ENCODE data around the gene RFLNA.

Gene RFLNA

DNA sequence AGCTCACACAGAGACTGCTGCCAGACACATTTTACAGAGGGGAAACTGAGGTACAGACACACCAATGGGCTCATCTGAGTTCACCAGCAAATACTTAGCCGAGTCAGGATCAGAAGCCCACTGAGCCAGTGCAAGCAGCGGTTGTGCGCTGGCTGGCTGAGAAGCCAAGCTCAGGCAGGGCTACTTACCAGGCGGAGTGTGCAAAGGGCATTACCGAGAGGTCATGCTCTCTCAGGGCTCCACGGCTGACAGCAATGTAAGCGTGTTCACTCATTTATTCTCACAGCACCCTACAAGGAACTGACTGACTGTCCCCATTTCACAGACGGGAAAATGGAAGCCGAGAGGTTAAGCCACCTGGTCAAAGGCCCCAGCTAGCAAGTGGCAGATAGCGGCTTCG lies 63.7 kb downstream of the RFLNA start:
- DNase-seq (ENCODE audit: low read depth in 3 of 3), result no peak

DNA sequence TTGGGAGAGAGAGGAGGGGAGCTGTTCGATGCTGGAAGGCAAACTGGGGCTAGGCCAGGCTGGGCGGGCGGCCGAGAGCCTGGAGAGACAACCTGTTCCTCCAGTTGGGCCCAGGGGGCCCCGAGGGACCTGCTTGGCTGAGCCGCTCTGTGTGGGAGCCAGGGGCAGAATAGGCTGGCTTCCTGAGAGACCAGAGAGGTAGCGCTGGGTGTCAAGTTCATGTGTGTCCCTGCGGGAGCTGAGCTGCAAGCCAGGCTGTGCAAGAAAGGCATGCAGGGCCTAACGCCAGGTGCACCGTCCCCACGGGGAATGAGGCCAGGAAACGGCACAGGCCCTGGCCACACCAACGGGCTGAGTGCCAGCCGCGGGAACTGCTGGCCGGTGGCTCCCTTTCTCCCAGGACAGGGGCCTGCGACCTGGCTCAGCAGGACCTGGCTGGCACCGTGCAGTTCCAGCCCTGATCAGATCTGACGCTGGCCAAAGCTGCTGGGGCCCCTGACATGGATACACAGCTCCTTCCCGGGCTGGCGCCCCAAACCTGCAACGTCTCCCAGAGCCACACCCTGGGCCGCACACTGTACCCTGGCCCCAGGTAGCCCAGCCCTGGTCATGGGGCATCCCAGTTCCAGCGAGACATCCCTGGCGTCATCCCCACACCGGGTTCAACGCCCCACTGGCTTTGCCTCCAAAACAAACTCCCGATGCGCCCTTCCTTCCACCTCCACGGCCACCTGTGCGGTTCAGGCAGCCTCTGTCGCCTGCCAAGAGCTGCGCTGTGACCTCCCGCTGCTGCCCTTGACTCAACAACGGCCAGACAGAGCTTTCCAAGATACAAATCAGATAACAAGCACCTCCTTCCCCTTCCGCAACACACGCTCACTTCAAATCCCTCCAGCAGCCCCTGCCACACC lies 65.0 kb downstream of the RFLNA start:
- no peak for DNase-seq (ENCODE audit: low read depth in 3 of 3)

DNA sequence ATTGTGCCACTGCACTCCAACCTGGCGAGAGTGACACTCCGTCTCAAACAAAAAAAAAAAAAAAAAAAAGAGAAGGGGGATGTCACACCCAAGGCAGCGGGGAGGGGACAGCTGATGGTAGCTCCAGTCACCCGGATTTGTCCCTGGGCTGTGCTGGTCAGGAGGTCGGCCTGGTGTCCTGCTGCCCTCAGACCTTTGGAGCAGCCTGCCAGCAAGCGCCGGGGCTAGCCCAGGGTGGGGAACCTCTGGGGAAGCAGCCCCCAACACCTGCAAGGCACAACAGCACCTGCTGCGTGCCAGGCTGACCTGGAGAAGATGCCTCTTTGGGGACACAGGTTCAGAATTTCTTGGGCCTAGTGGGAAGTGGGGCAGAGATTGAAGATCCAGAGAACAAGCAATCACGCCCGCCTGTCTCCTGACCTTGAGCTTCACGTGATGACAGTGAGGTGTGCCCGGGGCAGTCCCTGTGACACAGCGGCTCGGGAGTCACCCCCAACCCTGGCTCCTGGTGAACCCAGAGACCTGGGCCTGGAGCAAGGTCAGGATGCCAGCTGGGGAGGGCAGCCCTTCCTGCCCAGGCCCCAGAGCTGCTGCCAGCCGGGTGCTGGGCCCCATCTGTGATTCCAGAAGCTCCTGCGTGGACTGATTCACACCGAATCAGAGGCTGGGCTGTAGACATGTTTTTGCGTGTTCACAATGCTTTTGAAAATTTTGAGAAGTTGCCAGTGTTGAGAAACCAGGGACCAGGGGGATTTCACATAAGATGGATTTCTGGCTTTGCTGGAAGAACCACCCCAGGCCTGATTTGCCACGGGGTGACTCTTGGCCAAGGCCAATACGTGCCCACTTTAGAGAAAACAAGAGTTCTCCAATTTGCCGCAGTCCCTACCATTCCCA lies 66.4 kb downstream of the RFLNA start:
- no peak for DNase-seq (ENCODE audit: low read depth in 3 of 3)

- DNase-seq (ENCODE audit: low read depth in 3 of 3), result no peak
Observed at GRCh38 chr12:124361996-124362395, 67.1 kb downstream of the RFLNA start.

DNA sequence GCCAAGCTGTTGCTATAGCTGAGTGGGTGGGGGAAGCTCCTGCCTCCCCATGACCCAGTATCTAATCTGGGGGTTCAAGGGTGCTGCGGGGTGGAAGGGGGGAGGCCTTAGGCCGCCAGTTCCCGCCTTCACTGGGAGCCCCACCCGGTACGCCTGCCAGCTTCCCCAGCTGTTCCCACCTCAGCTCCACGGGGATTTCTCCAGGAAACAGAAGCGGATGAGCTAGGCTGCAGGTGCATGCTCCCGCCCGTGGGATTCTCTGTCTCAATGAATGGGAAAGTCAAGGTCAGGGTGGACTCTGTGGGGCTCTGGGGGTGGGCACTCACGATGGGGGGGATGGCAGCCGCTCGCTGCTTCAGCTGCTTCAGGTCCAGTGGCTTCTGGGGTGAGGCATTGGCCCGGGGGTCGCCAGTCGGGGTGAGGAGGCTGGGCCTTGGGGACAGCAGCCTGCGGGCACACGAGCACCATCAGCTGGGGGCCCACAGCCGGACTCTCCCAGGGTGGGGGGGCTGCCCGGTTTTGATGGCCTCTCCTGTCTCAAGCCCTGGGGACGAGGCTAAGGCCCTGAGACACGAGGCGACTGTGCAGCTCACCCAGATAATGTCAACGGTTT lies 68.6 kb downstream of the RFLNA start:
- no peak for DNase-seq (ENCODE audit: low read depth in 3 of 3)

DNA sequence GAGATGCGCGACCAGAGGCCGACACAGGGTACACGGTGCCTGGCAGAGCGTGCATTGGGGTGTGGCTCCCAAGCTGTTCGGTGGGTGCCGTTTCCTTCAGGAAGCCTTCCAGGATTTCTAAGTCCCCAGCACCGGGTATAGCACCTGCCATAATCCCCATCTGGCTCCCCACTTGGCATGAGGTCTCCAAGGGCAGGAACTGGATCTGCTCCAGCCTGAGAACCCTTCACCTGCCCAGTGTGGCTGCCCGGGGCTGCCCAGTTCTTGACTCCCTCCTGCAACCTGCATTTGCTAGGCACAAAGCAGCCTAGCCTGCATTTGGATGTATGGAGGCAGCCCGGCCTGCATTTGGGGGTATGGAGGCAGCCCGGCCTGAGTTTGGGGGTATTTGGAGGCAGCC lies 69.7 kb downstream of the RFLNA start:
- DNase-seq (ENCODE audit: low read depth in 3 of 3), result no peak
